COLO668 (cell line): ENCODE results near the gene WDR27.

Experiments
- DNase-seq: peaks from one replicate; lab custom pipeline; 2025; ENCODE audit not compliant: unreplicated experiment; lab: John Stamatoyannopoulos, UW

Gene WDR27

GRCh38 chr6:169568314-169569087 is 133.3 kb downstream of the WDR27 start:
- DNase-seq, result no peak

DNA sequence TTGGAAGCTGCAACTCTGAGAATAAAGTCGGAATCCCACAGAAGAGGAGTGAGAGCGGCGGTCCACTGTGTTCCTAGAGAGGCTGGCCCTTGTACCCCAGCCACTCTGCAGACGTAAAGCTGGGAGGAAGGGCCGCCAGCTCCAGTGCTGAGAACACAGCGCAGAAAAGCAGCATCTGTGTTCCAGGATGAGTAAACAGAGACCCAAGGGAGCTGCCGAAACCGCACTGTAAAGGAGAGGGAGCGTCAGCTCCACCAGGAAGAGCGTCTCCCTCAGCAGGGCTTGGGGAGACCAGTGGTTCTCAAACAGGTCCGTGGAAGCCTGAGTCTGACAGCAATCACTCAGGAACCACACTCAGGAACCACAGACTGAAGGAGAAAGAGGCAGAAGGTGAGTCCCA is 134.0 kb downstream of the WDR27 start:
- no peak for DNase-seq

DNA sequence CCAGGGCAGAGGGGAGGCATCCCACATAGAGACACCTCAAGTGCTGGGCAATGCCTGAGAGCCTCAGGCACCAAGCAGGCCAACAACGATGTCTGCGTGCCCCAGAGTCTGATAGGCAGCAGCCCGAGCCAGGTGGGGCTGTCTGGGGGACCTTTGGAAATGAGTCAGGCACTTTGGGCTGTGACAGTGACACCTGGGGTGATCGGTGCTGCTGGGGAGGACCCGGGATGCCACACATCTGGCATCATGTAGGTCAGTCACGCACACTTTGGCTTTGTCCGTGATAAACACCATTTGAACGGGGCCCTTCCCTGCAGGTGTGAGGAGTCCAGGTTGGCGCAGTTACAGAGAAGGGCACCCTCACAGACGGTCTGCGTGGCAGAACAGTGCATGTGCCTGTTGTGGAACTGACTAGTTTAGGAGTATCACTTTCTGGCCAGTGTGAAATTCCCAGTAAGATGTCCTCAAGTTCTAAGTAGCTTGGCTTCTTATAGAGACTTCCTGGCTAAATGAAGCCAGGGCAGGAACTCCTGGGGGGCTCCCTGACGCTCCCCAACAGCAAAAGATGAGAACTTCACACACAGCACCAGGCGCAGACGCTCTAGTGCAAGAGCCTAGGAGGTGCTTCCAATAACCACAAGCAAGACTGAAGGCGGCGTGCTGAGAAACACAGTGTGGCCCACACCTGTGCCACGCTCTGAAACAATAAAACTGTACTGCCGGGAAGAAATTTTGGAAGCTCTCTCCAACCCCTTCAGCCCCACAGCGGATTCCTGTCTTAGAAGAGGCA is 134.7 kb downstream of the WDR27 start:
- DNase-seq, result no peak

- no peak for DNase-seq
These were observed 135.5 kb downstream of the WDR27 start for GRCh38 chr6:169566319-169566718.

GRCh38 chr6:169564453-169565240 is 137.2 kb downstream of the WDR27 start:
- no peak for DNase-seq

DNA sequence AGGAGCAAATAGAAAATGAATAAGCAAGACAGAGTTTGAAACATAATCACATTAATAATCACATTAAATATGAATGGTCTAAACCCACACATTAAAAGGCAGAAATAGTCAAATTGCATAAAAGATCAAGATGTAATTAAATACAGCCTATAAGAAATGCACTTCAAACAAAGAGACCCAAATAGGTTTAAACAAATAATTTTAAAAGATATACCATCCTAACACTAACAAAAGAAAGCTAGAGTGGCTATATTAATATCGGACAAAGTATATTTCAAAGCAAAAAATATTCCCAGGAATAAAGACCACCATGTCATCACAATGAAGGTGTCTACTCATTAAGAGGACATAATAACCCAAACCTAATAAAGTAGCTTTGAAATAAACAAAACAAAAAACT is 140.2 kb downstream of the WDR27 start:
- no peak for DNase-seq

- DNase-seq, result no peak
These were observed 142.2 kb downstream of the WDR27 start for GRCh38 chr6:169559592-169559991.

GRCh38 chr6:169558774-169559441 is 142.9 kb downstream of the WDR27 start:
- no peak for DNase-seq

GRCh38 chr6:169558378-169558773 is 143.5 kb downstream of the WDR27 start:
- DNase-seq, result no peak

GRCh38 chr6:169557887-169558286 is 143.9 kb downstream of the WDR27 start:
- DNase-seq, result no peak

DNA sequence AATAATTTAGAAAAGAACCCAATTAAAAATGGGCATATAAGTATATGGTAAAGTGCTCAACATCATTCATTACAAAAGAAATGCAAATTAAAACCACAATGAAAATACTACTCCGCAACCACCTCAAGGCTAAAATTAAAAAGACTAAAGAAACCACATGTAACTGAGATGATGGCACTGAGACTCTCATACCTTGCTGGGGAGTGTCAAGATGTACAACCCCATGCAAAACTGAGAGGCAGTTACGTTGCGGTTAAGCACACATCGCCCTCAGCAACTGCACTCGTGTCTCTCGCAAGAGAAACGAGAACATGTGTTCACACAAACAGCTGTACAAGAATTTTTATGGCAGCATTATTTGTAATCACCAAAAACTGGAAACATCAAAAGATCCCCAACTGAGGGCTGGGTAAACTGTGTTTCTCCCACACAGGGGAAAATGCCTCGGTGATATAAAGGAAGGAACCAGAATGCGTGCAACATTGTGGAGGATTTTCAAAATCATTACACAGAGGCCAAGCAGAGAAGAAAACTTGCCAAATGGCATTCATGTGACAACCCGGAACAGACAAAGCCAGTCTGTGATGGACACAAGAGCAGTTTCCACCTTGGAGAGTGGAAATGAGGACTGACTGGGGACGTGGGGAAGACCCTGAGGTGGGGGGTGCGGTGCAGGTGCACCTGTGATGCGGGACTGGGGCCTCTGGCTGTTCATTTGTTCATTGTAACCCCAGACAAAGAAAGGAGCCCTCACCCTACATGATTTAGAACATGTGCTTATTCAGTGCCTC is 144.9 kb downstream of the WDR27 start:
- DNase-seq, result no peak

GRCh38 chr6:169555971-169556617 is 145.7 kb downstream of the WDR27 start:
- no peak for DNase-seq

GRCh38 chr6:169545982-169546381 is 155.8 kb downstream of the WDR27 start:
- no peak for DNase-seq

GRCh38 chr6:169543704-169544103 is 158.1 kb downstream of the WDR27 start:
- DNase-seq, result no peak

DNA sequence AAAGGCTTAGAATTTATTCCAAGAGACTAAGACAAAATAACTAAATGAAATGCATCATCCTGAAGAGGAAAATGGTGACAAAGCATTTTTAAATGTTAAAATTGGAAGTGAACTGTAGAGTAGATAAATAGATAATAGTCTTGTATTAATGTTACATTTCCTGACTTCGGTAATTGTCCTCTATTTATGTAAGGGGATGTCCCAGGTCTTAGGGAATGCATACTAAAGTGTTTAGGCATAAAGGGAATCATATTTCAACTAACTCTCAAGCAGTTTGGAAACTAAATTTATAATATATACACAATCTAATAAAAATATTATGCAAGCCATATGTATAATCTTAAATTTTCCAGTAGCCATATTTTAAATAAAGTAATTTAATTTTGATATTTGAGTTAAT is 159.3 kb downstream of the WDR27 start:
- no peak for DNase-seq

GRCh38 chr6:169539176-169539897 is 162.5 kb downstream of the WDR27 start:
- DNase-seq, result no peak

- DNase-seq, result no peak
These were observed 165.2 kb downstream of the WDR27 start for GRCh38 chr6:169536446-169537170.

GRCh38 chr6:169534039-169534421 is 167.8 kb downstream of the WDR27 start:
- no peak for DNase-seq
